Left lung (tissue), 10 donors: ENCODE data around the gene SLC46A1. TPM values are rescaled to one million over a fixed set of nuclear protein-coding genes. Genes with fewer than 3 reads are reported as not detected.

Experiments used
- ATAC-seq: fragments of 200-7000 bp; cut with Tn5 transposase; one replicate; pipeline ENCODE4 v1.9.1; 2020; ENCODE audit warnings: moderate library complexity
- DNase-seq, 4 donors: peaks; one replicate each; pipeline ENCODE4 v3.0.0-alpha.2; 2013 to 2020
- H3K27ac ChIP-seq, 2 donors: fragments of 200-600 bp; sonication (generic) in 1 of 2; one replicate each; pipeline versions ENCODE4 v1.5.0 to v1.8.0; 2020 to 2021
- H3K27me3 ChIP-seq, 2 donors: fragments of 200-600 bp; sonication (generic) in 1 of 2; one replicate each; pipeline versions ENCODE4 v1.5.0 to v1.8.0; 2020 to 2021
- H3K36me3 ChIP-seq, 2 donors: fragments of 200-600 bp; sonication (generic) in 1 of 2; one replicate each; pipeline versions ENCODE4 v1.5.0 to v1.8.0; 2020 to 2021
- H3K4me1 ChIP-seq, 2 donors: fragments of 200-600 bp; one replicate each; pipeline ENCODE4 v1.8.0; 2021
- H3K4me3 ChIP-seq, 2 donors: fragments of 200-600 bp; sonication (generic) in 1 of 2; one replicate each; pipeline versions ENCODE4 v1.5.0 to v1.8.0; 2020 to 2021; ENCODE audit warnings: mild to moderate bottlenecking in 1 of 2
- H3K9me3 ChIP-seq, 2 donors: fragments of 200-600 bp; sonication (generic) in 1 of 2; one replicate each; pipeline versions ENCODE4 v1.5.0 to v1.8.0; 2020 to 2021
- intact Hi-C, 2 donors: fragments of 100-400 bp; cut with DNase I; formaldehyde crosslinking; loops; one replicate each; pipeline versions ENCODE4 v1.11.2 to v1.14.2; 2022
- polyA plus RNA-seq, 6 donors: library from polyadenylated mRNA; unstranded; fragments of 120-200 nt; gene quantifications; one replicate each; pipeline ENCODE4 v1.2.1, GENCODE V29; 2013; ENCODE audit not compliant: insufficient read length in 6 of 6
- total RNA-seq, 2 donors: library from RNA; stranded (reverse); fragmentation: NEBNext Ultra II Directional; extraction: Animal tissue kit (Norgen Biotek cat#: 25700); gene quantifications; one replicate each; pipeline ENCODE4 v1.2.1, GENCODE V29; 2021
- TF ChIP-seq, protein P1 (sequence below), 2 donors: fragments of 200-600 bp; sonication (generic) in 1 of 2; IDR thresholded peaks; one replicate each; pipeline versions ENCODE4 v1.5.0 to v1.8.0; 2021; ENCODE audit warnings: antibody characterized with exemption in 2 of 2
- donor health status: DM: no; HTN: yes; CAD: no.
- donor health status: DM: no; HTN: no; CAD: no.

Gene SLC46A1
- total and polyA plus RNA-seq, 8 donors = 7.9 to 28.8 (median 11.4) TPM

DNA sequence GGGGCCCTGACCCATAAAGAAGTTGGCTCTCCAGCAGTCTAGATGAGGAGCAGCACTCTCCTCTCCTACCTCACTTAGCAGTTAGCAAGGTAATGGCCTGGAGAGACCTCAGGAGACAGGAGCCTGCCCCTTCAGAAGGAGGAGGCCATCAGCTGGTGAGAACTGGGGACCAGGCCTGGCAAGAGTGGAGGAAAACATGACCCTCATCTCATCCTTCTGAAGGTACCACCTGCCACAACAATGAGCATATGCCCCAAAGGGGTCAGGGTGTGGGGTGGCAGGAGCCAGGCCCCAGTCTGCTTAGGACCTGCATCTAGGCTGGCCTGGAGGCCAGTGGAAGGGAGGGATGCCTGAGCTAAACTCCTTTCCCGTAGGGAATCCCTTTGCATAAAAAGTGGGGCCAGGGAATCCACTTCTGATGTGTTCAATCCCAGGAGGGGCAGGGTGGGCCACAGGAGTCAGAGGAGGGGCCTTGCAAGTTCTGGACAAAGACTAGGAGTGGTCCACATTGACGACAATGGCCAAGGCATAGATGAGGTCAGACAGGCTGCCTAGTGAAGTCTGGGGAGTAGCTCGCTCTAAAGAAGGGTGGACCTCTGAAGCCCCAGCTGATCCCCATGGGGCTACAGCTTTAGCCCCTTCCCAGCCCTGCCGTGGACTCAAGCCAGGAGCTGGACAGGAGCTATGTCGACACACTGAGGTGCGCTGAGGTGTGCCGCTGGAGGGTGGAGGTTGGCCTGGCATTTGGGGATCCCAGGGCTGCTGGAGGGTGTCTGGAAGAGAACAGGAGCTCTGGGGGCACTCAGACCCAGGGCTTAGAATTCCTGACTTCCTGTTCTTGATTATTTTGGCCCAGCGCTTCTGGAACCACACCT is 42.0 kb downstream of the SLC46A1 start:
- TF ChIP-seq, protein P1, sequence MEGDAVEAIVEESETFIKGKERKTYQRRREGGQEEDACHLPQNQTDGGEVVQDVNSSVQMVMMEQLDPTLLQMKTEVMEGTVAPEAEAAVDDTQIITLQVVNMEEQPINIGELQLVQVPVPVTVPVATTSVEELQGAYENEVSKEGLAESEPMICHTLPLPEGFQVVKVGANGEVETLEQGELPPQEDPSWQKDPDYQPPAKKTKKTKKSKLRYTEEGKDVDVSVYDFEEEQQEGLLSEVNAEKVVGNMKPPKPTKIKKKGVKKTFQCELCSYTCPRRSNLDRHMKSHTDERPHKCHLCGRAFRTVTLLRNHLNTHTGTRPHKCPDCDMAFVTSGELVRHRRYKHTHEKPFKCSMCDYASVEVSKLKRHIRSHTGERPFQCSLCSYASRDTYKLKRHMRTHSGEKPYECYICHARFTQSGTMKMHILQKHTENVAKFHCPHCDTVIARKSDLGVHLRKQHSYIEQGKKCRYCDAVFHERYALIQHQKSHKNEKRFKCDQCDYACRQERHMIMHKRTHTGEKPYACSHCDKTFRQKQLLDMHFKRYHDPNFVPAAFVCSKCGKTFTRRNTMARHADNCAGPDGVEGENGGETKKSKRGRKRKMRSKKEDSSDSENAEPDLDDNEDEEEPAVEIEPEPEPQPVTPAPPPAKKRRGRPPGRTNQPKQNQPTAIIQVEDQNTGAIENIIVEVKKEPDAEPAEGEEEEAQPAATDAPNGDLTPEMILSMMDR (IDR thresholded peaks at IDR 0.05) = no peak
- Histone ChIP-seq H3K9me3 (no peaks in the 10 kb centered on the region), H3K27ac (no peak overlapping the region), H3K4me1 (peaks cover 0 to 2% of the 10 kb centered on the region in 2 donors), H3K36me3 (peaks cover 0 to 63% of the 10 kb centered on the region in 2 donors), H3K4me3 (no peak overlapping the region), H3K27me3 (no peaks in the 10 kb centered on the region)
- DNase-seq (no peak), ATAC-seq (no peak)
- intact Hi-C loops = no loop called here

- no peak for ATAC-seq
- no peaks in the 10 kb centered on the region for H3K27me3 ChIP-seq
- intact Hi-C loops = no loop called here
These were observed 42.8 kb downstream of the SLC46A1 start for GRCh38 chr17:28363186-28363585.

GRCh38 chr17:28357901-28358197 is 48.2 kb downstream of the SLC46A1 start:
- TF ChIP-seq, protein P1 (IDR thresholded peaks at IDR 0.05) = no peak
- intact Hi-C loops = no loop called here
- DNase-seq (no peak), ATAC-seq (no peak)
- Histone ChIP-seq H3K36me3 (peaks cover 0 to 63% of the 10 kb centered on the region in 2 donors), H3K9me3 (no peaks in the 10 kb centered on the region), H3K4me1 (peaks cover 17 to 33% of the 10 kb centered on the region in 2 donors), H3K4me3 (peak overlapping the region; percentile 95 to 98), H3K27me3 (no peaks in the 10 kb centered on the region), H3K27ac (peak overlapping the region; percentile 84 to 88)

More at GRCh38 chr17:28363186-28363585, 42.8 kb downstream of the SLC46A1 start:
- peaks cover 6 to 10% of the 10 kb centered on the region in 2 donors for H3K4me1 ChIP-seq
- H3K9me3 ChIP-seq = no peaks in the 10 kb centered on the region
- H3K36me3 ChIP-seq = peaks cover 0 to 66% of the 10 kb centered on the region in 2 donors
- DNase-seq = no peak
- TF ChIP-seq, protein P1 (IDR thresholded peaks at IDR 0.05) = no peak
- no peak overlapping the region for H3K27ac ChIP-seq
- H3K4me3 ChIP-seq = no peak overlapping the region

DNA sequence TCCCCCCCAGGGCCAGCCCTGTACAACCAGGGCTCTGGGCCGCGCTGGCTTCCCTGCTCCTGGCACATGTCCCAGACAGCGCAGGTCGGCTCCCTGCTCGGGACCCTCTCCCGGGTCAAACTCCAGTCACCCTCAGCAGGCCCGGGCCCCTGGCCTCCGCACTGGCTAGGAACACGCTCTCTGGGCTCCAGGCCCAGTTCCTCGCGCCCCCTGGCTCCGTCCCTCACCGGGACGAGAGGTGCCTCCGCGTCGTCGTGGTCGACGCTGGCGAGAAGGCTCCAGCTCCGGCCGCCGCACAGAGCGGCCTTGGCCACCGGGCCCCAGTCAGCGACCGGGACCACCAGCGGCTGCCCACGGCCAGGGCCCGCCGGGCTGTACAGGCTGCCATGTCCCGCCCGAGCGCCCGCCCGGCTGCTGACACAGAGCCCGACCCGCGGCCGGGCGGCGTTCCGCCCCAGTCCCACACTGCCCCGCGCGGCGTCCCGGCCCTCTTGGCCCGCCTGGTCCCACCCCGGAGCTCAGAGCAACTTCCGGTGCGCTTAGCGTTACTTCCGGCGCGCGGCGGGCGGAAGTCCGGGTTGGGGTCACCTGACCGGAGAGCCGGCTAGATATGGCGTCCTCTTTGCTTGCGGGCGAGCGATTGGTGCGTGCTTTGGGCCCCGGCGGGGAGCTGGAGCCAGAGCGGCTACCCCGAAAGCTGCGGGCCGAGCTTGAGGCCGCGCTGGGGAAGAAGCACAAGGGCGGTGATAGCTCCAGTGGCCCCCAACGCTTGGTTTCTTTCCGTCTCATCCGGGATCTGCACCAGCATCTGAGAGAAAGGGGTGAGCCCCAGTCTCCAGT is 48.7 kb downstream of the SLC46A1 start, which contains the start of gene POLDIP2:
Gene POLDIP2 (minus strand): TSS at position 467 of the 840 bp plus-strand sequence. CDS start 79 bp downstream, at position 388.
- peak; percentile 92 to 99 (median 96) for DNase-seq
- no peaks in the 10 kb centered on the region for H3K27me3 ChIP-seq
- peak within 1 kb of the TSS; percentile 95 to 98 for H3K4me3 ChIP-seq
- no peaks in the 10 kb centered on the region for H3K9me3 ChIP-seq
- ATAC-seq = peak; percentile 100
- peak within 1 kb of the TSS; percentile 84 to 88 for H3K27ac ChIP-seq
- intact Hi-C loops = no loop called here
- TF ChIP-seq, protein P1 (IDR thresholded peaks at IDR 0.05) = peak in 1 of 2 donors; percentile 29
- peaks cover 0 to 63% of the 10 kb centered on the region in 2 donors for H3K36me3 ChIP-seq
- peaks cover 17 to 33% of the 10 kb centered on the region in 2 donors for H3K4me1 ChIP-seq

DNA sequence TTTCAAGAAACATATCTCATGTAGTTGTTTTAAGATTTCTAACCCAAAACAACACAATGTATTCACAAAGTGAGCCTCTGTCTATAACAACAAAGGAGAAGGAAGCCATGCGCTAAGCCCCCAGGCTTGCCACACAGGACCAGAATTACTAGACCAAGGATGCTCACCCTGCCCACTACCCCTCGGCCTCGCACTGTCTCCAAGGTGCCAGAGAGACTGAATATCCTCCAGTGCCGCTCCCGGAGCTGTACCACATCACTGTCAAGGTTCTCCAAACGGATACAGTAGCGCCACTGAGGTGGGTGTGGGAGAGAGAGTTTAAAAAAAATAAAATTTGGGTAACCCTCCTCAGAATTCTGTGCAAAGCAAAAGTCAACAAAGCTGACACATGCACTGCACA is 55.7 kb downstream of the SLC46A1 start:
- Histone ChIP-seq H3K9me3 (no peaks in the 10 kb centered on the region), H3K36me3 (peaks cover 0 to 98% of the 10 kb centered on the region in 2 donors), H3K27me3 (no peaks in the 10 kb centered on the region), H3K27ac (no peak overlapping the region), H3K4me3 (no peak overlapping the region), H3K4me1 (peaks cover 0 to 14% of the 10 kb centered on the region in 2 donors)
- intact Hi-C loops = no loop called here
- TF ChIP-seq, protein P1 (IDR thresholded peaks at IDR 0.05) = no peak
- DNase-seq (no peak), ATAC-seq (no peak)
